ENCODE results near the gene GNA12.
"Not testable (repeated sequence)": the region's sequence is repeated elsewhere in the genome, so short reads cannot be mapped to it uniquely, and the experiment has no call there.

GNA12 gene

DNA sequence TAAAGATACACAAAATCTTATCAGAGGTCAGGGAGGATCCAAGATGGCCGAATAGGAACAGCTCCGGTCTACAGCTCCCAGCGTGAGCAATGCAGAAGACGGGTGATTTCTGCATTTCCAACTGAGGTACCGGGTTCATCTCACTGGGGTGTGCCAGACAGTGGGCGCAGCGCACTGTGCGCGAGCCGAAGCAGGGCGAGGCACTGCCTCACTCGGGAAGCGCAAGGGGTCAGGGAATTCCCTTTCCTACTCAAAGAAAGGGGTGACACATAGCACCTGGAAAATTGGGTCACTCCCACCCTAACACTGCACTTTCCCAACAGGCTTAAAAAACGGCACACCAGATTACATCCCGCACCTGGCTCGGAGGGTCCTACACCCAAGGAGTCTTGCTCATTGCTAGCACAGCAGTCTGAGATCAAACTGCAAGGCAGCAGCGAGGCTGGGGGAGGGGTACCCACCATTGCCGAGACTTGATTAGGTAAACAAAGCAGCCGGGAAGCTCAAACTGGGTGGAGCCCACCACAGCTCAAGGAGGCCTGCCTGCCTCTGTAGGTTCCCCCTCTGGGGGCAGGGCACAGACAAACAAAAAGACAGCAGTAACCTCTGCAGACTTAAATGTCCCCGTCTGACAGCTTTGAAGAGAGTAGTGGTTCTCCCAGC lies 100.5 kb downstream of the GNA12 start:
- DNase-seq = not testable (repeated sequence)

- no peak for DNase-seq
Measured at GRCh38 chr7:2738766-2739549, 105.2 kb downstream of the GNA12 start.

- peak in 1 of 2 donors; percentile 45 for DNase-seq
Measured at GRCh38 chr7:2737771-2738540, 106.2 kb downstream of the GNA12 start.

DNA sequence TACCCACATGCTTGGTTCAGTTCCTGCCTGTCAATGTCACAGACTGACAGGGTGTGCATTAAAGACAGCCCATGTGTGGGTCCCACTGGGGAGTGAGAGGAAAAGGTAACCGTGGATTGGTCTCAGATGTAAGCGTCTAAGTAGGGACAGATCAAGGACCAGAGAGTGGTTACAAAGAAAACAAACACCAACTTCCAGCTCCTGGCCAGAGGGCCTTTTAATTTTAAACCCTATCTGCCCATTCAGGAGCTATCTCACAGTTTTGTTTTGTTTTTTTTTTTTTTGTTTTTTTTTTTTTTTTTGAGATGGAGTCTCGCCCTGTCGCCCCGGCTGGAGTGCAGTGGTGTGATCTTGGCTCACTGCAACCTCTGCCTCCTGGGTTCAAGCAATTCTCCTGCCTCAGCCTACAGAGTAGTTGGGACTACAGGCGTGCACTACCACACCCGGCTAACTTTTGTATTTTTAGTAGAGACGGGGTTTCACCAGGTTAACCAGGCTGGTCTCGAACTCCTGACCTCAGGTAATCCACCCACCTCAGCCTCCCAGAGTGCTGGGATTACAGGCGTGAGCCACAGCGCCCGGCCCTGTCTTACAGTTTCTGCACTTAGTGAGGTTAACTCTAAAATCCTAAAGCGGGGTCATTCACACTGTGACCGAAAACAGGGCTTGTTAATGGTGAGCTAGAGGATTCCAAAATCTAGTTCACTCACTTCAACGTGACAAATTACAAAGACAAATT lies 106.9 kb downstream of the GNA12 start:
- DNase-seq = not testable (repeated sequence)

DNA sequence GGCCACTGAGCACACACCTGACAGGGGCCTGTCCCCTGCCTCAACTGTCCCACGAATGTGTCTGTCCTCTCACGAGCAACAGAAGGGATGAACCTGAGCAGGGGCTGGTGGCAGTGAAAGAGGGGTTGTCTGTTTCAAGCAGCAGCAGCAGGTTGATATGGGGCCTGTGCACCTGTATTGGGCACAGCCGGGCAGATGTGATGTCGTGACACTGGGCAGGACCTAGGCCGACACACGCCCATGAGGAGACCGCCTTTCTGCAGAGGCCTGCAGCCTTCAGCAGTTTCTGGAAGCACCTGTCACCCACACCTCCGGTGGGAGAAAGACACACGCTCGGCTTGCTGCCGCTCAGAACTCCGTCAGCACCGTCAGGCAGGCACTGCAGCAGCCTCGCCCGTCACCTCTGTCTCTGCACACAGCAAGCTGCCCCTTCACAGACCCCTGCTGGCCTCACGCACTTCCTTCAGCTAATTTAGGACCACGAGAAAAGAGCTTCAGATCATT lies 107.6 kb downstream of the GNA12 start:
- no peak for DNase-seq

- DNase-seq = no peak
Measured at GRCh38 chr7:2735744-2736143, 108.4 kb downstream of the GNA12 start.

DNA sequence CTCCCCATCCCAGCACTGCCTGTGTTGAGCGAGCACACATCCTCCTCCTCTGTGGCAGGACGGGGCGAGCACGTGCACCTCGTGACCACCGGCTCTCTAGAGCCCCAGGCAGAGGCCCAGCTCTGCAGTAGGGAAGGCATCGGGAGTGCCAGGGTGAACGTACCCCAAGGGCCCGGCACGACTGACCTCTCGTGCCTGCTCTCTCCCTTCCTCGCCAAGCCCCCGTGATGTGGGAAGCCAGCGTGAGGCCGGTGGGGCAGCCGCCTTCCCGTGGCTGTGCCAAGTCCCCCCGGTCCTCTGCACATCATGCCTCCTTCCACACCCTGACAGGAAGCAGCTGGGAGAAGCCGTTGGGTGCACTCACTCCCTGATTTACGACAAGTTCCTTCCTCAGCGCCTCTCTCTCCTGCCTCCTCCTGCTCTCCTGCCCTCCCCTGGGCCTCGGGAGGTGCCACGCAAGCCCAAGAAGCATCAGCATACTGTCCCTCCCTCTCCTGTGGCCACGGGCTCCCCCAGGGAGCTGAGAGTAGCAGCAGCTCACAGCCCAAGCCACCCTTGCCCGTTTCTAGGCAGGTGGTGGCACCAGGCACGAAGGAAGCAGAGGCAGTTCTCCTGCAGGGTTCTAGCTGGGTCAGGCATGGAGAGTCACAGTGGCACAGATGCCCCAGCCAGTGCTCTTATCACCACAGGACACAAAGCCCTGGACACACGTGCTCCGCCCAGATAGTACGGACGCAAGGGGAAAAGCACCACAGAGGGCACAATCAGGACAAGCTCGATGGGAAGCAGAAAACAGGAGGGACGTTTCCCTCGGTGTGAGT lies 109.1 kb downstream of the GNA12 start:
- peak in 1 of 2 donors; percentile 54 for DNase-seq

DNA sequence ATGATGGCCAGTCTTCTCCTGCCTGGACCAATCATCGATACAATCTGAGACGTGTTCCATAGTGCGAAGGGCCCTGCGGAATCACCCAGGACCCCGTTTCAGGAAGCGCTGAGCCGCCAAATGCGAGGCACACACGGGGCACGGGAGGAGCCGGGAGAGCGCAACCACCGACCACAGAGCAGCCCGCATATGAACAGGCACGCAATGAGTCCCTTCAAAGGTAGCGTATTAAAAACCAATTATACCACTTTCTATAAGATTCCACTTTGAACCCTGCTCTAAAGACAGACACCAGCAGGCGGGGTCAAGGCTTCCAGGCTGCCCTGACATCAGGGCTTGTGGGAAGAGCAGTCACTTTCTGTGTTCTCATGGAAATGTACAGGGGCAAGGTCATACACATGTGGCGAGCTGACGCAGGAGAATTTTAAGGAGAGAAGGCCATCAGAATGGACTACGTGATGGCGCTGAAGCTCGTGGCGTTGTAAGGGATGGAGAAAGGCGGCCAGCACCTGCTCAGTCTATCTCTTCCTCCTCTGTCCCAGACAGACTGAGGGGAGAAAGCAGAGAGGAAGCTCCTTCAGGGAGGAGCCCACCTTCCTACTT lies 109.9 kb downstream of the GNA12 start:
- no peak for DNase-seq

- no peak for DNase-seq
Measured at GRCh38 chr7:2732959-2733584, 111.0 kb downstream of the GNA12 start.

DNA sequence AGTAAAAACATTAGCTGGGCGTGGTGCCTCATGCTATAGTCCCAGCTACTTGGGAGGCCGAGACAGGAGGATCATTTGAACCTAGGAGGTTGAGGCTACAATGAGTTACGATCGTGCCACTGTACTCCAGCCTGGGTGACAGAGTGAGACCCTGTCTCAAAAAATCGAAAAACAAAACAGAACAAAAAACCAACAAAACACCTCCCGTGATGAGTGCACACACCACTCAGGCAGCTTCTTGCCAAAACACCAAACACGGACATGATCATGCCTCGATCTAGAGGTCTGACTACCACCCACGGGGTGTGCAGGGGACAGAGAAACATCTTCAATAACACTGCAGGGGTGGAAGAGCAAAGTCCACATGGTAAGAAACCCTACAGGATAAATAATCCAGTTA lies 111.7 kb downstream of the GNA12 start:
- no peak for DNase-seq

- DNase-seq = no peak
Measured at GRCh38 chr7:2730846-2731770, 113.0 kb downstream of the GNA12 start.

DNA sequence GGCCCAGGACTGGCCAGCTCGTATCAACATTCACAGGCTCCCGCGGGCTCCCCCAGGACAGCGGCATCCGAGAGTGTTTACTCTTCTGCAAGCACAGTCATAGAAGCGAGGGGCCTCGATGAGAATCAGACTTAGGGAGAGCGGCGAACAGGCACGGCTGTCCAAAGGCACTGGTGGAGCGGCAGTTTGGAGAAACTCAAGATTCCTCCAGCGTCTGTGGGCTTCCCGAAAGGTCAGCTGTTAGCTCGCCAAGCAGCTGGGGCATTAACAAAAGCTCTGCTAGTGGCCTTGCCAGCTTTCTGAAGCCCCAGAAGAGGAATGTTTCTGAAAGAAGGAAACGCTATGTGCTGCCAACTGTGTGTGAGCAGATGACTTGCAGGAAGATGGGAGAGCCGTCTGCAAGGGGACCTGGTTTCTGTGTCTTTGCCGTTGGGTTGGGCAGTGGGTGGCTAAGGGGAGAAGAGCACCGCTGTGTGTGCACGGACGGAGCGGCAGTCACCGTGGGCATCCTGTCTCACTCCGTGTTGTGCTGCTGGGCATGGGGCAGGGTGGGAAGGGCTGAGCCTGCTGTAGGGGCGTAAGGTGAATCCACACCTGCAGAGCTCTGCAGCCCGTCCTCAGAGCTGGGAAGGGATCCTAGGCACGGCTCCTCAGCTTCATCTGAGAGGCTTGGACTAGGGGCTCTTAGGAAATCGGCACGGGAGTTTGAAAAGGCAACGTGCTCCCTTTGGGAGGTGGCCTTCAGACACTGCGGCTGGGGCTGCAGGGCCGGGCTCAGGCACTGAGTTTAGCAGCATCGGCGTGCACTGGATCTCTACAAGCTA lies 114.0 kb downstream of the GNA12 start:
- DNase-seq = peak in 1 of 2 donors; percentile 6

- peak in 1 of 2 donors; percentile 4 for DNase-seq
Measured at GRCh38 chr7:2729031-2729892, 114.8 kb downstream of the GNA12 start.

DNA sequence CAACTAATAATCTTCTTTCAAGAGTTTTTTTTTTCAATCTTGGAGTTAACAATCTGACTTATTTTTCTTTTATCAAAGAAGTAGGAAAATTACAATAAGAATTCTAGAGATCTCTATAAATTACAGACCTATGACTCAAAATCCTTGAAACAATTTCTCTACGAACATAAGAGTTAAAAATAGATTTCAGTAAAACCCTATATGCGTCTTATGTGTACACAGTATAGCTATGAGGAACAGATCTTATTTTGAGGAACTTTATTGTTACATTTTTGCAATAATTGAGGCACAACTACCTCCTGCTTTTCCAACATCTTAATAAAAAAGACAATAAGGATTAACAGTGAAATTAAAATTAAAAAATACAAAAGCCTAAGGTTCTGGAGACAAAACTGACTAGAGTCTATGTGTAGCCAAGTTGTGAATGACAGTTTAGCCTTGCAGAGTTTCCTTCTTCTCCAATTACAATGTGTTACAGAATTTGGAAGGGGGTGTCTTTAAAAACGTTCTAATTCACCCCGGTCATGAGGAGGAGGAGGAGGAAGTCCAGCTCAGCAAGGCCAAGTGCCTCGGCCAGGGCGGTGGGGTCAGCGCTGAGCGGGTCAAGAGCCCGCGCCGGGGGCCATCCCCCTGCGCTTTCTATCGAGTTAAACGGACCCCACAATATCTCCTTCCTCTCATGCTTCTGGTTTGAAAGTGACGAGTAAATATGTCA lies 115.6 kb downstream of the GNA12 start:
- DNase-seq = no peak

GRCh38 chr7:2727206-2727605 lies 116.9 kb downstream of the GNA12 start:
- DNase-seq = peak in 1 of 2 donors; percentile 3

GRCh38 chr7:2726316-2727018 lies 117.6 kb downstream of the GNA12 start:
- peak in 1 of 2 donors; percentile 10 for DNase-seq
